Panc1 (cell line): ENCODE data around the gene SYNPR. TPM values are rescaled to one million over a fixed set of nuclear protein-coding genes. Genes with fewer than 3 reads are reported as not detected.

Source experiments
- ATAC-seq: fragments of 200-7000 bp; cut with Tn5 transposase; 2 replicates; pipeline ENCODE4 v1.9.1; 2020; ENCODE audit warnings: mild to moderate bottlenecking, moderate library complexity
- BruUV-seq: library from RNA; stranded (reverse); fragments of 400-500 nt; replicated peaks from 2 replicates; lab custom pipeline; 2021; lab: Mats Ljungman, UMichigan
- CTCF ChIA-PET: fragments of 300-600 bp; sonication (Branson Sonifier 250); formaldehyde crosslinking; loops from one replicate; lab custom pipeline; 2022; ENCODE audit warnings: antibody characterized with exemption; lab: Charles Lee
- POLR2A ChIA-PET: fragments of 300-600 bp; sonication (Branson Sonifier 250); formaldehyde crosslinking; loops from one replicate; lab custom pipeline; 2022; ENCODE audit warnings: antibody characterized with exemption; lab: Charles Lee
- DNase-seq: peaks from one replicate; pipeline ENCODE4 v3.0.0-alpha.2; 2010; ENCODE audit warnings: low read depth, low spot score
- H3K27ac ChIP-seq: 2 replicates; pipeline ENCODE4 v1.5.1; 2011; ENCODE audit warnings: mild to moderate bottlenecking, low read length, inconsistent platforms
- H3K27me3 ChIP-seq: fragments of 200-500 bp; sonication (Bioruptor generic); 2 replicates; pipeline ENCODE4 v1.6.0; 2014; ENCODE audit warnings: low read length, inconsistent platforms; ENCODE audit not compliant: control insufficient read depth, insufficient read depth
- H3K36me3 ChIP-seq: fragments of 200-500 bp; sonication (Bioruptor generic); 2 replicates; pipeline ENCODE4 v1.5.1; 2014; ENCODE audit warnings: inconsistent platforms, mild to moderate bottlenecking, low read length, moderate library complexity; ENCODE audit not compliant: control insufficient read depth, insufficient read depth
- H3K4me1 ChIP-seq: 2 replicates; pipeline ENCODE4 v1.5.1; 2011; ENCODE audit warnings: inconsistent platforms, mild to moderate bottlenecking, low read length, moderate library complexity; ENCODE audit not compliant: control insufficient read depth, insufficient read depth
- H3K4me3 ChIP-seq, 2 experiments: 2 replicates each; pipeline ENCODE4 v1.5.1; 2011 to 2012; ENCODE audit warnings: low read depth in 2 of 2, low read length in 2 of 2, mild to moderate bottlenecking in 2 of 2, inconsistent platforms in 1 of 2, moderate library complexity in 1 of 2
- H3K9me3 ChIP-seq: fragments of 200-500 bp; sonication (Bioruptor generic); 2 replicates; pipeline ENCODE4 v1.5.1; 2014; ENCODE audit warnings: low read depth, mild to moderate bottlenecking, inconsistent platforms, low read length, moderate library complexity; ENCODE audit not compliant: control insufficient read depth, insufficient read depth
- POLR2AphosphoS5 ChIP-seq: IDR thresholded peaks from 2 replicates; pipeline ENCODE4 v1.6.1; 2012; ENCODE audit warnings: mild to moderate bottlenecking, low read depth, low read length, moderate library complexity
- SIN3A ChIP-seq: IDR thresholded peaks from 2 replicates; pipeline ENCODE4 v1.6.1; 2012; ENCODE audit warnings: low read depth, mild to moderate bottlenecking, low read length, moderate library complexity, borderline replicate concordance; ENCODE audit not compliant: insufficient read depth
- TCF7L2 ChIP-seq: IDR thresholded peaks from 2 replicates; pipeline ENCODE4 v1.6.1; 2011; ENCODE audit warnings: mild to moderate bottlenecking, low read depth, low read length, inconsistent platforms
- in situ Hi-C: cut with HindIII; loops from 2 replicates; pipeline ENCODE4 v1.10.0; 2016; ENCODE audit warnings: low sequenced_read_pairs, low pct_unique_long_range_greater_than_20kb
- intact Hi-C: fragments of 100-400 bp; cut with micrococcal nuclease; formaldehyde crosslinking; loops from one replicate; pipeline ENCODE4 v1.10.0; 2022; ENCODE audit not compliant: unreplicated experiment
- total RNA-seq: library from RNA; stranded (reverse); gene quantifications from one replicate; pipeline ENCODE4 v1.2.1, GENCODE V29; 2021; ENCODE audit not compliant: unreplicated experiment
- TF ChIP-seq, protein P1 (sequence below): fragments of 450-650 bp; IDR thresholded peaks from 2 replicates; pipeline ENCODE4 v1.5.1; 2017; ENCODE audit warnings: mild to moderate bottlenecking
- TF ChIP-seq, protein P2 (sequence below), 2 experiments: IDR thresholded peaks; 2 replicates each; pipeline ENCODE4 v1.6.1; 2011 to 2012; ENCODE audit warnings: low read depth in 2 of 2, control low read depth in 1 of 2, low read length in 1 of 2, mild to moderate bottlenecking in 1 of 2, moderate library complexity in 1 of 2; ENCODE audit not compliant: insufficient read depth in 1 of 2

Gene SYNPR
- total RNA-seq, 1 experiment from 2014 or later: not detected

DNA sequence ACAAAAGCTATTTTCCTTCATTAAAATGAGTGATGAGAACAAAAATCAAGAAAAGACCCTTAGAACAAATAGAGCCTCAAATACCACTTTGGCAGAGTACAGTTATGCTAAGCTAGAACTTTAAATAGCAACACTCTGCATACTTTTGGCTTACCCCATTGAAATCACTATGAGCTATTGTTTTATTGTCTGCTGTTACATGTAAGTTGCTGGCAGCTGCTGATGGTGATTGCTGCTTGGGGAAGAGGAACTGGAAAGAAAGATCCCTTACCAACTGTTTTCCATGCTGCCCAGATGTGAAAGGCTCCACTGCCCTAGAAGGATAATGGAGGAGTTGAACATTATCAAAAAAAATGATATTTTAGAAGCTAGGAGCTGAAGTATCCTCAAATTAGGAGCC is 135.4 kb downstream of the SYNPR start:
- H3K36me3 ChIP-seq: no peaks in the 10 kb centered on the region
- no peaks in the 10 kb centered on the region for H3K4me1 ChIP-seq
- H3K9me3 ChIP-seq: no peaks in the 10 kb centered on the region
- CTCF ChIA-PET: no interaction called here
- POLR2A ChIA-PET: no interaction called here
- no peaks in the 10 kb centered on the region for H3K27me3 ChIP-seq
- in situ Hi-C loops: no loop called here
- H3K27ac ChIP-seq: no peak overlapping the region
- TF ChIP-seq, protein P1, sequence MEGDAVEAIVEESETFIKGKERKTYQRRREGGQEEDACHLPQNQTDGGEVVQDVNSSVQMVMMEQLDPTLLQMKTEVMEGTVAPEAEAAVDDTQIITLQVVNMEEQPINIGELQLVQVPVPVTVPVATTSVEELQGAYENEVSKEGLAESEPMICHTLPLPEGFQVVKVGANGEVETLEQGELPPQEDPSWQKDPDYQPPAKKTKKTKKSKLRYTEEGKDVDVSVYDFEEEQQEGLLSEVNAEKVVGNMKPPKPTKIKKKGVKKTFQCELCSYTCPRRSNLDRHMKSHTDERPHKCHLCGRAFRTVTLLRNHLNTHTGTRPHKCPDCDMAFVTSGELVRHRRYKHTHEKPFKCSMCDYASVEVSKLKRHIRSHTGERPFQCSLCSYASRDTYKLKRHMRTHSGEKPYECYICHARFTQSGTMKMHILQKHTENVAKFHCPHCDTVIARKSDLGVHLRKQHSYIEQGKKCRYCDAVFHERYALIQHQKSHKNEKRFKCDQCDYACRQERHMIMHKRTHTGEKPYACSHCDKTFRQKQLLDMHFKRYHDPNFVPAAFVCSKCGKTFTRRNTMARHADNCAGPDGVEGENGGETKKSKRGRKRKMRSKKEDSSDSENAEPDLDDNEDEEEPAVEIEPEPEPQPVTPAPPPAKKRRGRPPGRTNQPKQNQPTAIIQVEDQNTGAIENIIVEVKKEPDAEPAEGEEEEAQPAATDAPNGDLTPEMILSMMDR: no peak
- TF ChIP-seq SIN3A: no peak
- no TSS peak for BruUV-seq
- intact Hi-C loops: no loop called here
- DNase-seq (no peak), ATAC-seq (no peak)
- no peak overlapping the region for H3K4me3 ChIP-seq

DNA sequence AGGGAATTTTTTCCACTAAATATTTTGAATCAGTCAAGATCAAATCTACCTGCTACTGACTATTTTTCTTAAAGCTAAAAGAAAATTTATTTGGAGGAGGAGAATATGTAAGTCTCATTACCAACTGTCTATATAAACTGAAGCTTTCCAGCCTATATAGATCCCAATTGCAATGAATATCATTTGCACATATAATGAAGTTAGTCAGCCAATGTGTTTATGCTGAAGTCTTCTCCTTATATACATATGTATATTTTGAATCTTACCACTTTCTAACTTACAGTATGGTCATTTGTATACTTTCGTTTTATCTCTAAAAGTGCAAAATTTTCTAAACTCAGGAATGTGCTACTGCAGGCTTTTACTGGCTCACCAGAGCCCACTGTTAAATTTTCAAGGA is 136.5 kb downstream of the SYNPR start:
- H3K27ac ChIP-seq: no peak overlapping the region
- intact Hi-C loops: no loop called here
- TF ChIP-seq, protein P2, sequence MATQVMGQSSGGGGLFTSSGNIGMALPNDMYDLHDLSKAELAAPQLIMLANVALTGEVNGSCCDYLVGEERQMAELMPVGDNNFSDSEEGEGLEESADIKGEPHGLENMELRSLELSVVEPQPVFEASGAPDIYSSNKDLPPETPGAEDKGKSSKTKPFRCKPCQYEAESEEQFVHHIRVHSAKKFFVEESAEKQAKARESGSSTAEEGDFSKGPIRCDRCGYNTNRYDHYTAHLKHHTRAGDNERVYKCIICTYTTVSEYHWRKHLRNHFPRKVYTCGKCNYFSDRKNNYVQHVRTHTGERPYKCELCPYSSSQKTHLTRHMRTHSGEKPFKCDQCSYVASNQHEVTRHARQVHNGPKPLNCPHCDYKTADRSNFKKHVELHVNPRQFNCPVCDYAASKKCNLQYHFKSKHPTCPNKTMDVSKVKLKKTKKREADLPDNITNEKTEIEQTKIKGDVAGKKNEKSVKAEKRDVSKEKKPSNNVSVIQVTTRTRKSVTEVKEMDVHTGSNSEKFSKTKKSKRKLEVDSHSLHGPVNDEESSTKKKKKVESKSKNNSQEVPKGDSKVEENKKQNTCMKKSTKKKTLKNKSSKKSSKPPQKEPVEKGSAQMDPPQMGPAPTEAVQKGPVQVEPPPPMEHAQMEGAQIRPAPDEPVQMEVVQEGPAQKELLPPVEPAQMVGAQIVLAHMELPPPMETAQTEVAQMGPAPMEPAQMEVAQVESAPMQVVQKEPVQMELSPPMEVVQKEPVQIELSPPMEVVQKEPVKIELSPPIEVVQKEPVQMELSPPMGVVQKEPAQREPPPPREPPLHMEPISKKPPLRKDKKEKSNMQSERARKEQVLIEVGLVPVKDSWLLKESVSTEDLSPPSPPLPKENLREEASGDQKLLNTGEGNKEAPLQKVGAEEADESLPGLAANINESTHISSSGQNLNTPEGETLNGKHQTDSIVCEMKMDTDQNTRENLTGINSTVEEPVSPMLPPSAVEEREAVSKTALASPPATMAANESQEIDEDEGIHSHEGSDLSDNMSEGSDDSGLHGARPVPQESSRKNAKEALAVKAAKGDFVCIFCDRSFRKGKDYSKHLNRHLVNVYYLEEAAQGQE (IDR thresholded peaks at IDR 0.05; ENCODE audit: insufficient read depth in 1 of 2, low read depth in 2 of 2, low read length in 1 of 2): no peak
- TF ChIP-seq TCF7L2 (no peak), SIN3A (no peak), POLR2AphosphoS5 (no peak)
- TF ChIP-seq, protein P1: no peak
- no peaks in the 10 kb centered on the region for H3K4me1 ChIP-seq
- ATAC-seq: no peak
- H3K36me3 ChIP-seq: no peaks in the 10 kb centered on the region
- in situ Hi-C loops: no loop called here
- no TSS peak for BruUV-seq
- POLR2A ChIA-PET: no interaction called here
- H3K27me3 ChIP-seq: no peaks in the 10 kb centered on the region
- no peaks in the 10 kb centered on the region for H3K9me3 ChIP-seq
- CTCF ChIA-PET: no interaction called here
- no peak overlapping the region for H3K4me3 ChIP-seq
- DNase-seq: no peak

DNA sequence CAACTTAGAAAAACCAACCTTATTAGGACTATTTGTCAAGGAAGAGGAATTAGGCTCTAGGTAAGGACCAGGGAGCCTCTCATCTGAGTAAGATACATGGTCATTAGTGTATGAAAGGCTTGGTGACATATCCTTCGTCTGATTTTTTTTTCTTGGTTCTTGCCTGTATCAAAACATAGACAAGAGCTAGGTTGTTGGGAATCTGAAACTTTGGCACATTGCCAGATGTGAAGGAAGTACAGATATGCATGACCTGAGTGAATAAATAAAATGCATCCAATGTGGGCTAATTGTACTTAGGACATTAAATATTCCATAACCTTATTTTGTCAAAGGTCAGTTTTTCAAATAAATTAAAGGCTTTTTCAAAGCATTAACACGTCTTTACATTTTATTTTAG is 151.8 kb downstream of the SYNPR start:
- DNase-seq (no peak), ATAC-seq (no peak)
- Histone ChIP-seq H3K4me3 (no peak overlapping the region), H3K36me3 (no peaks in the 10 kb centered on the region), H3K4me1 (no peaks in the 10 kb centered on the region), H3K9me3 (no peaks in the 10 kb centered on the region), H3K27me3 (no peaks in the 10 kb centered on the region), H3K27ac (no peak overlapping the region)
- POLR2A ChIA-PET: no interaction called here
- BruUV-seq: no TSS peak
- CTCF ChIA-PET: no interaction called here
- TF ChIP-seq SIN3A (no peak), POLR2AphosphoS5 (no peak), TCF7L2 (no peak)
- TF ChIP-seq, protein P1: no peak
- TF ChIP-seq, protein P2 (IDR thresholded peaks at IDR 0.05; ENCODE audit: insufficient read depth in 1 of 2, low read depth in 2 of 2, low read length in 1 of 2): no peak
- in situ Hi-C loops: no loop called here
- intact Hi-C loops: no loop called here
